GM23248 (cell line): ENCODE data around the gene CCHCR1. TPM values are rescaled to one million over a fixed set of nuclear protein-coding genes. Genes with fewer than 3 reads are reported as not detected.

Source experiments
- DNase-seq: peaks from one replicate; pipeline ENCODE4 v3.0.0-alpha.2; 2015
- H2AFZ ChIP-seq: fragments of 200-600 bp; sonication (generic); 2 replicates; pipeline ENCODE4 v1.6.1; 2016; ENCODE audit warnings: antibody characterized with exemption
- H3F3A ChIP-seq: fragments of 200-600 bp; sonication (generic); 2 replicates; pipeline ENCODE4 v1.6.1; 2016; ENCODE audit warnings: mild to moderate bottlenecking, antibody characterized with exemption, mixed run types; ENCODE audit not compliant: insufficient read depth
- H3K27ac ChIP-seq: fragments of 200-600 bp; sonication (generic); 2 replicates; pipeline ENCODE4 v1.5.1; 2016; ENCODE audit warnings: mild to moderate bottlenecking
- H3K27me3 ChIP-seq: fragments of 200-600 bp; sonication (generic); replicated peaks from 2 replicates; pipeline ENCODE4 v1.6.1; 2016; ENCODE audit warnings: mild to moderate bottlenecking; ENCODE audit not compliant: insufficient read depth
- H3K36me3 ChIP-seq: fragments of 200-600 bp; sonication (generic); 2 replicates; pipeline ENCODE4 v1.6.1; 2016; ENCODE audit warnings: low read depth, mild to moderate bottlenecking
- H3K4me1 ChIP-seq: fragments of 200-600 bp; sonication (generic); 2 replicates; pipeline ENCODE4 v1.6.1; 2016; ENCODE audit warnings: mild to moderate bottlenecking; ENCODE audit not compliant: insufficient read depth
- H3K4me2 ChIP-seq: fragments of 200-600 bp; sonication (generic); one replicate; pipeline ENCODE4 v1.6.1; 2016; ENCODE audit warnings: mild to moderate bottlenecking; ENCODE audit not compliant: unreplicated experiment
- H3K4me3 ChIP-seq: fragments of 200-600 bp; sonication (generic); 2 replicates; pipeline ENCODE4 v1.5.1; 2016; ENCODE audit warnings: mild to moderate bottlenecking
- H3K79me2 ChIP-seq: fragments of 200-600 bp; sonication (generic); 2 replicates; pipeline ENCODE4 v1.6.1; 2016; ENCODE audit warnings: mild to moderate bottlenecking; ENCODE audit not compliant: insufficient read depth
- H3K9ac ChIP-seq: fragments of 200-600 bp; sonication (generic); 2 replicates; pipeline ENCODE4 v1.6.1; 2016; ENCODE audit warnings: mild to moderate bottlenecking
- H3K9me2 ChIP-seq: fragments of 200-600 bp; sonication (generic); 2 replicates; pipeline ENCODE4 v1.6.1; 2016; ENCODE audit warnings: mixed run types, mild to moderate bottlenecking, moderate library complexity; ENCODE audit not compliant: insufficient read depth
- H3K9me3 ChIP-seq: fragments of 200-600 bp; sonication (generic); one replicate; pipeline ENCODE4 v1.6.1; 2017; ENCODE audit warnings: low read depth
- H4K20me1 ChIP-seq: fragments of 200-600 bp; sonication (generic); 2 replicates; pipeline ENCODE4 v1.6.0; 2016; ENCODE audit not compliant: insufficient read depth
- EZH2 ChIP-seq: fragments of 200-600 bp; sonication (generic); IDR thresholded peaks from 2 replicates; pipeline ENCODE4 v1.6.1; 2018; ENCODE audit warnings: antibody characterized with exemption, mild to moderate bottlenecking; ENCODE audit not compliant: insufficient read depth, poor library complexity, severe bottlenecking
- EZH2phosphoT487 ChIP-seq: fragments of 200-600 bp; sonication (generic); IDR thresholded peaks from 2 replicates; pipeline ENCODE4 v1.6.1; 2018; ENCODE audit warnings: antibody characterized with exemption, moderate library complexity, mild to moderate bottlenecking, low read depth; ENCODE audit not compliant: insufficient read depth
- WGBS, 2 experiments: methylation state at CpG; one replicate each; pipeline ENCODE4 v1.1.6; 2015 to 2017; ENCODE audit warnings: low lambda C conversion rate in 2 of 2, low coverage in 1 of 2; ENCODE audit errors: missing lambda C conversion rate in 2 of 2; 5-methylcytosine and 5-hydroxymethylcytosine counted together
- in situ Hi-C: fragments of 300-500 bp; cut with MboI; formaldehyde crosslinking; loops from 2 replicates; pipeline ENCODE4 v1.15.0; 2020
- polyA plus RNA-seq: library from polyadenylated mRNA; unstranded; fragments of >200 nt; fragmentation: Nextera tagmentation; extraction: Ambion mirVana; gene quantifications from 2 replicates; pipeline ENCODE4 v1.2.1, GENCODE V29; 2016
- total RNA-seq: library from RNA; depleted of rRNA; stranded (reverse); fragments of >200 nt; shearing (Covaris generic); gene quantifications from 2 replicates; pipeline ENCODE4 v1.2.3, GENCODE V29; 2014

CCHCR1 gene
- total and polyA plus RNA-seq, 2 experiments from 2014 or later = 13.2 to 13.5 TPM

DNA sequence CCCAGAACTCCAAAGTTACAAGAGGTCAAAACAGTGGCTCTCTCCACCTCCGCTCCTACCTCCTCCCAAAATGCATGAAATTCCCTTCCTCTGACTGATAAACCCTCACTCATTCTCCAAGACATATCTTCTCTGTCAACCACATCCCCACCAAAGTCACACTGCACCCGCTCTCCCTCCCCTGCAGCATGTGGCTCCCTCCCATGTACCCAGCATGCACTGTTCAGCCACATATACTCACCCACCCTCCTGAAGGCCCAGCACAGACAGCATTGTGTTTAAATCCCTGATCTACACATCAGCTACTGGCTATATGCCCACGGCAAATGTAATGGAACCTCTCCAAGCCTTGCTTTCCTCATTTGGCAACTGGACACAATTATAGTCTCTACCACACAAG lies 18.4 kb upstream of the CCHCR1 start:
- H2AFZ ChIP-seq = peak overlapping the region; percentile 74

GRCh38 chr6:31174378-31174777 lies 16.8 kb upstream of the CCHCR1 start:
- H3K9me2 ChIP-seq = no peaks in the 10 kb centered on the region
- H3K79me2 ChIP-seq = no peaks in the 10 kb centered on the region
- 91 to 96% methylated on average over 5 of the region's 5 CpGs for WGBS, 2 experiments
- no peak overlapping the region for H3K4me2 ChIP-seq
- no peak overlapping the region for H3K9ac ChIP-seq
- H3K36me3 ChIP-seq = no peaks in the 10 kb centered on the region
- peaks cover 12% of the 10 kb centered on the region; the same call in 1 of the 2 replicates for H3F3A ChIP-seq
- no peaks in the 10 kb centered on the region for H3K27me3 ChIP-seq
- no peak overlapping the region for H2AFZ ChIP-seq
- peaks cover 13% of the 10 kb centered on the region for H3K4me1 ChIP-seq
- in situ Hi-C loops = no loop called here
- no peak overlapping the region for H3K27ac ChIP-seq
- no peaks in the 10 kb centered on the region for H3K9me3 ChIP-seq
- no peaks in the 10 kb centered on the region for H4K20me1 ChIP-seq
- H3K4me3 ChIP-seq = no peak overlapping the region
- DNase-seq = no peak
- TF ChIP-seq EZH2 = no peak
- no peak for TF ChIP-seq EZH2phosphoT487

More for the DNA sequence above, 18.4 kb upstream of the CCHCR1 start:
- Histone ChIP-seq H3K36me3 (no peaks in the 10 kb centered on the region), H3K9ac (peak overlapping the region; percentile 31; the same call in 1 of the 2 replicates), H4K20me1 (no peaks in the 10 kb centered on the region), H3K27me3 (no peaks in the 10 kb centered on the region), H3K27ac (peak overlapping the region; percentile 51), H3F3A (peaks cover 12% of the 10 kb centered on the region; the same call in 1 of the 2 replicates), H3K9me3 (no peaks in the 10 kb centered on the region), H3K4me3 (no peak overlapping the region), H3K4me1 (peaks cover 13% of the 10 kb centered on the region), H3K79me2 (no peaks in the 10 kb centered on the region), H3K4me2 (peak overlapping the region; percentile 54), H3K9me2 (no peaks in the 10 kb centered on the region)
- TF ChIP-seq EZH2 = no peak
- no peak for TF ChIP-seq EZH2phosphoT487
- in situ Hi-C loops = no loop called here
- WGBS, 2 experiments = 31 to 35% methylated on average over 3 of the region's 3 CpGs
- peak; percentile 69 for DNase-seq

- Histone ChIP-seq H3K36me3 (no peaks in the 10 kb centered on the region), H3K27me3 (no peaks in the 10 kb centered on the region)
- 66 to 75% methylated on average over 3 of the region's 3 CpGs for WGBS, 2 experiments
These were observed 15.8 kb upstream of the CCHCR1 start for GRCh38 chr6:31173406-31173805.

DNA sequence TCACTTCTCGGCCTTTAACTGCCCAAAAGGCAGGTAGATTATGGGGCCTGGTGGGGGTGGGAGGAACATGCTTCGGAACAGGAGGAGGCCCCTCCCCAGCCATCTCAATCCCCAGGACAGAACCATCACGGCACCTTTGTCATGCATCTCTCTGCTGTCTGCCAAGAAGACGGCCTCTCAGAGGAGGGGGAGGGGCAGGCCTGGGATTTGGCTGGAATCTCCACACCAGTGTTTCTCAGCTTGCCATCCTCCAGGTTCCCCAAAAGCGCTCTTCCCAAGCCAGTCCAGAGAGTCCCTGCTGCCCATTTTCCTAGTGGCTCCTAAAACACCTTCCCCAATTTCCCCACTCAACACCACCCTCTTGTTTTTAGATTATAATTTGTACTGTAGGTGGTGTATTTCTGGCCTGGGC lies 15.4 kb upstream of the CCHCR1 start:
- no peak overlapping the region for H3K4me2 ChIP-seq
- peaks cover 18% of the 10 kb centered on the region; the same call in 1 of the 2 replicates for H3F3A ChIP-seq
- H3K9me2 ChIP-seq = no peaks in the 10 kb centered on the region
- H4K20me1 ChIP-seq = no peaks in the 10 kb centered on the region
- DNase-seq = no peak
- no peaks in the 10 kb centered on the region for H3K9me3 ChIP-seq
- H3K27me3 ChIP-seq = no peaks in the 10 kb centered on the region
- peaks cover 13% of the 10 kb centered on the region for H3K4me1 ChIP-seq
- 71 to 76% methylated on average over 5 of the region's 5 CpGs for WGBS, 2 experiments
- in situ Hi-C loops = no loop called here
- no peak overlapping the region for H3K27ac ChIP-seq
- no peaks in the 10 kb centered on the region for H3K36me3 ChIP-seq
- H2AFZ ChIP-seq = no peak overlapping the region
- H3K4me3 ChIP-seq = no peak overlapping the region
- no peak overlapping the region for H3K9ac ChIP-seq
- no peaks in the 10 kb centered on the region for H3K79me2 ChIP-seq
- TF ChIP-seq EZH2 = no peak
- no peak for TF ChIP-seq EZH2phosphoT487

More at GRCh38 chr6:31173406-31173805, 15.8 kb upstream of the CCHCR1 start:
- Histone ChIP-seq H3K4me3 (no peak overlapping the region), H3K4me1 (peaks cover 13% of the 10 kb centered on the region), H3K79me2 (no peaks in the 10 kb centered on the region), H3K27ac (no peak overlapping the region), H3K9me3 (no peaks in the 10 kb centered on the region), H3K9me2 (no peaks in the 10 kb centered on the region), H3F3A (peaks cover 18% of the 10 kb centered on the region; the same call in 1 of the 2 replicates), H4K20me1 (no peaks in the 10 kb centered on the region), H3K4me2 (no peak overlapping the region), H3K9ac (no peak overlapping the region), H2AFZ (no peak overlapping the region)
- in situ Hi-C loops = no loop called here
- TF ChIP-seq EZH2phosphoT487 (no peak), EZH2 (no peak)
- DNase-seq = no peak
